Astrocyte (in vitro differentiated cells and primary cell): ENCODE results near the gene TWNK.

Experiments used
- CTCF ChIP-seq: IDR thresholded peaks from 2 replicates; pipeline ENCODE4 v1.5.1; 2011; ENCODE audit warnings: low read depth, mild to moderate bottlenecking, inconsistent platforms, low read length, moderate library complexity; ENCODE audit not compliant: insufficient read depth
- EZH2 ChIP-seq: IDR thresholded peaks from 2 replicates; pipeline ENCODE4 v1.6.1; 2012; ENCODE audit warnings: mild to moderate bottlenecking, low read length, inconsistent platforms; ENCODE audit not compliant: insufficient read depth

GRCh38 chr10:101012525-101013364 lies 25.4 kb downstream of the TWNK start:
- TF ChIP-seq CTCF (peak; percentile 91), EZH2 (no peak)
